ENCODE data around the gene PTAFR.

PTAFR gene

GRCh38 chr1:28155628-28156027 lies 20.9 kb downstream of the PTAFR start:
- FAIRE-seq (no peak), DNase-seq (ENCODE audit: insufficient read length, low spot score) (no peak)
- TF ChIP-seq CTCF (IDR thresholded peaks at IDR 0.05; ENCODE audit: insufficient read depth, missing control alignments), result no peak

GRCh38 chr1:28154078-28154594 lies 22.4 kb downstream of the PTAFR start:
- no peak for FAIRE-seq
- TF ChIP-seq CTCF (IDR thresholded peaks at IDR 0.05; ENCODE audit: insufficient read depth, missing control alignments), result no peak
- DNase-seq (ENCODE audit: insufficient read length, low spot score), result no peak

GRCh38 chr1:28150125-28150780 lies 26.2 kb downstream of the PTAFR start:
- no peak for TF ChIP-seq CTCF (IDR thresholded peaks at IDR 0.05; ENCODE audit: insufficient read depth, missing control alignments)
- DNase-seq (ENCODE audit: insufficient read length, low spot score) (no peak), FAIRE-seq (no peak)

- DNase-seq (ENCODE audit: insufficient read length, low spot score), result no peak
- TF ChIP-seq CTCF (IDR thresholded peaks at IDR 0.05; ENCODE audit: insufficient read depth, missing control alignments), result no peak
- FAIRE-seq, result no peak
These were observed 27.7 kb downstream of the PTAFR start for GRCh38 chr1:28148880-28149195.

GRCh38 chr1:28147264-28148094 lies 29.0 kb downstream of the PTAFR start:
- DNase-seq (ENCODE audit: insufficient read length, low spot score) (no peak), FAIRE-seq (no peak)
- TF ChIP-seq CTCF (IDR thresholded peaks at IDR 0.05; ENCODE audit: insufficient read depth, missing control alignments), result no peak

GRCh38 chr1:28145728-28146127 lies 30.8 kb downstream of the PTAFR start:
- no peak for DNase-seq (ENCODE audit: insufficient read length, low spot score)
- TF ChIP-seq CTCF (IDR thresholded peaks at IDR 0.05; ENCODE audit: insufficient read depth, missing control alignments), result no peak
- no peak for FAIRE-seq

Measured in D721Med (cell line).